Muscle of back (tissue), 11 donors: ENCODE data around the gene MSI2. TPM values are rescaled to one million over a fixed set of nuclear protein-coding genes. Genes with fewer than 3 reads are reported as not detected.
A peak's percentile ranks its signal among the peaks of the same experiment; 100 is the strongest.

Experiments used
- DNase-seq, 3 donors: peaks; one replicate each; pipeline versions ENCODE4 v3.0.0 to v3.0.0-alpha.2; 2013
- polyA plus RNA-seq, 10 donors: library from polyadenylated mRNA; unstranded; fragments of 120-200 nt; gene quantifications; one replicate each; pipeline ENCODE4 v1.2.1, GENCODE V29; 2013; ENCODE audit not compliant: insufficient read length in 10 of 10

The MSI2 gene
- polyA plus RNA-seq, 10 donors = 22.9 to 37.2 (median 27.4) TPM

GRCh38 chr17:57595426-57595825 is 339.1 kb downstream of the MSI2 start:
- no peak for DNase-seq

DNA sequence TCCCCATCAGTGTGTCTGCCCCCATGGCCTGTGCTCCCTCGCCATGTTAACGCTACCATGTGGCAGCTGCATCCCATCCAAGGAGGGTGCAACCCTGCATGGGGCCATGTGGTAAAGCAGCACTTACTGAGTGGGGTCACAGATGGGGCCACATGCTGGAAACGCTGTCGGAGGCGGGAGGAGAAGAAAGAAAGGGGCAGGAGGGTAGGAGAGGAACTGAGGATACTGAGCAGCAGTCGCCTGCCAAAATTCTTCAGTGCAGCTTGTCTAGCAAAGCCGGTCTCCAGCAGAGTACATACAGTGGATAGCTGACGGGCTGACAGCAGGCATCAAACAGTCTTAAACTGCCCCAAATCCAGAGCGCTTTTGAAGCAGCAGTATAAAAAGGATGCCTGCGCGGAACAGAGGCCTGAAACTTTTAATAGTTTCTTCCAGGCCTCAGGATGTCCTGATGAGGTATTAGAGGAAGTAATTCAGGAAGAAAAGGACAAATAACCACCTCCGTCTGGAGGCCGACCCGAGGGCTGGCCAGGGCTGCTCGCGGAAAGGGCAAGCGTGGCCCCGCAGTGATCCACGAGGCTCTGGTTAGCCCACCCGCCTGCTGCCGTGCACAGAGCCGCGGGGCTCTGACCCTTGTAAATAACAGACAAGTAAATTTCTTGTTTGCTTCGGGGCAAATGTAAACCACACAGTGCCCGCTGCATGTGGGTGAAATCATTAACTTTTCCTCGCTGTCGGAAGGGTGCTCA is 339.8 kb downstream of the MSI2 start:
- no peak for DNase-seq

GRCh38 chr17:57597101-57597500 is 340.8 kb downstream of the MSI2 start:
- no peak for DNase-seq

- DNase-seq = peak; percentile 49 to 83 (median 65)
Measured at GRCh38 chr17:57597531-57598453, 341.5 kb downstream of the MSI2 start.

DNA sequence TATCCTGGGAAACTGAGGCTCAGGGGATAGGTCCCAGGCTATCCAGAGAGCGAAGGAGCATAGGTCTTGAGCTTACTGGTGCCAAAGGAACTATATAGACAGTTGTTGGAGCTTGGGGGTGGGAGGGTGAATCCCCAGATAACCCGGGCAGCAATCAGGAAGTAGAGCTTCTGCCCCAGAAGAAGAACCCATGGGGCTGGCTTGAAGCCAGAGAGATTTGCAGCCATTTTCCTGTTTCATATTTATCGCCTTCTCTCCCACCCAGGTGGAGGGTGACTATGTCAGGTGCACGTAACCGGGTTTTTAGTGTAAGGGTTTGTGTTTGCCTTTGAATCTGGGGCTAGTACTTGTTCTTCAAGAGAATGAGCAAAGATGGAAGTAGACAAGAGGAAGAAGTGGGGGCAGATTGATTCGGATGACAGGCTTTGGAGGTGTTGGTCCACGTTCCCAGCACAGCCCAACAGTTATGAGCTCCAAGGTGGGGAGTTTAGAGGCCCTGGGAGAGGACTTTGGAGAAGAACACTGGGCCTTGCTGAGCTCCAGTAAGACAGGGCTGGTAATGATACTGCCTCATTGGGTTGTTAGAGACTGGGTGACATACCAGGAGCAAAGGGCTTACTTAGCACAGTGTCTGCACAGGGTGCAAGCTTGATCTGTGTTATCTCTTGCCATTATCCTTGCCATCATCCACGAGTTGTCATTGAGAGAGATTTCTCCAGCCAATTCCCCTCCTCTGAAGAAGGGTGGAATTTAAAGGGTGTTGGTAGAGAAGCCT is 343.1 kb downstream of the MSI2 start:
- DNase-seq = no peak

DNA sequence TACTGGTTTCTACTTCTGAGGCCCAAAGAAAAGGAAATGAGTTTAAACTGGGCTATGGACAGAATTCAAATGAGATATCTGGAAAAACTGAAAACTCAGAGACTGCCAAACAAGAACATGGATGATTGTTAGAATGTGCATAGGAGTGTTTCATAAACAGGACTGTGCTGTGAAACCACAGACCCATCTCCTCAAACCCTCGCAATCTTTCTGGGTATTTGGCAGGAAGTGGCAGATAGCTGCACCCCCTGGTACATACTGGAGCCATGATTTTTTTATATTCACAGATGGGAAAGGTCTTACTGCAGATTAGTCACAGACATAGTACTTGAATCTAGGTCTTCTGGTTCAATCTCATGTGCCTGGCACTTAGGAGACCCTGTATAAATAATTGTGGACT is 343.8 kb downstream of the MSI2 start:
- no peak for DNase-seq

DNA sequence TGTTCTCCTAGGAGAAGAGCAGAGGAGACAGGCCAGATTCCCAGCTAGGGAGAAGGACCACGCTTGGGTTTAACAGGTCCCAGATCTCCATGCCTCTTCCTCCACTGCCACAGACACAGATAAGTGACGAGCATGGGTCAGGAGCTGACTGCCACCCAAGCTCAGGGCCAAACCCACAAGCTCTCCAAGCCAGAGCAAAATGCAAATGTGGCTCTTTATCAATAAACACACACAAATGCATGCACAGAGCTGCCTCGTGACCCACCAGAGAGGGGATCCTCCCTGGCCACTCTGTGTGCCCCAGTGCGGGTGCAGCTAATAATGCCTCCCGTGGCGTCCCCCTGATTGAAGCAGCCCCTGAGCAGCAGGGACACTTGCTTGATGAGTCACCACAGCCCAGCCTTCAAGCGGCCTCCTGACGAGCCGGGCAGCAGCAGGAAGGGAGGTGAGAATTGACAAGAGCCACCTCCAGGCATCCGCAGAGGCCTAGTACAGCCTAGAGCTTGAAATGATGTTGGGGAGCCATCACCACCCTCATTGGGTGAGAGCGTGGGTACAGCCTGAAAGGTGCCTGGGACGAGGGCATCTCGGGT is 344.9 kb downstream of the MSI2 start:
- DNase-seq = no peak

DNA sequence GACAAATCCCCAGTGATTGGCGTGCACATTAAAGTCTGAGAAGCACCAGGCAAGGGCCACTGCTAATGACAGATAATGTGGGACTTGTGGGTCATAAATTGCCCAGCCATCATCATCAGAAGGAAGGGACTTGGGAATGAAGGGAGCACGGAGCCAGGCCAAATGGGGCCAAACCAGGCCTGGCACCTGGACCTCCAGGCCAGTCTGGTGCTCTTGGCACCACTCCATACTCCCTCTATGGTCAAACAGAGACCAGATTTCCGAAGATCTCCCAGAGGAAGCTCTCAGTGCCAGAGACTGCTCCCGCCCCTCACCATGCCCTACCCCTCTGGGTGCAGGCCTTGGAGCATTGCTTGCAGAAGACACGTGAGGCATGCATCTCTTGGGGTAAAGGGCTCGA is 346.6 kb downstream of the MSI2 start:
- no peak for DNase-seq

- DNase-seq = no peak
Measured at GRCh38 chr17:57603546-57603945, 347.2 kb downstream of the MSI2 start.

DNA sequence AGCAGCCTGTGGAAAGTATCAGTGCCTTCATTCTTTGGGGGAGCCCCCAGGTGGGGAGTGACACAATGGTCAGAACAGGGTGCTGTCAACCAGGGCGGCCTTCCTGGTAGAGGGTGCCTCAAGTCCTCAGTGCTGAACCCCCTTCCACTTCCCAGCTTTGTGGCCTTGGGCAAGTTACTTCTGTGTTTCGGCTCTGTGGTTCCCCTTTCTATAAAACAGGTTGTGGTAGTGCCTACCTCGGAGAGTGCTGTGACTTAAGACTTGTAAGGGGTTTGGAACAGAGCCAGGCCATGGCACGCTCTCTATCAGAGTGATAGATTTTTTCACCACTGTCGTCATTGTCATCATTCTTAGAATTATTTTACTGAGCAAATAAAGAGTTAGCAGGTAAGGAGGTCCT is 347.7 kb downstream of the MSI2 start:
- DNase-seq = no peak

- peak in 2 of 3 donors; percentile 49 to 67 for DNase-seq
Measured at GRCh38 chr17:57604771-57605674, 348.7 kb downstream of the MSI2 start.

DNA sequence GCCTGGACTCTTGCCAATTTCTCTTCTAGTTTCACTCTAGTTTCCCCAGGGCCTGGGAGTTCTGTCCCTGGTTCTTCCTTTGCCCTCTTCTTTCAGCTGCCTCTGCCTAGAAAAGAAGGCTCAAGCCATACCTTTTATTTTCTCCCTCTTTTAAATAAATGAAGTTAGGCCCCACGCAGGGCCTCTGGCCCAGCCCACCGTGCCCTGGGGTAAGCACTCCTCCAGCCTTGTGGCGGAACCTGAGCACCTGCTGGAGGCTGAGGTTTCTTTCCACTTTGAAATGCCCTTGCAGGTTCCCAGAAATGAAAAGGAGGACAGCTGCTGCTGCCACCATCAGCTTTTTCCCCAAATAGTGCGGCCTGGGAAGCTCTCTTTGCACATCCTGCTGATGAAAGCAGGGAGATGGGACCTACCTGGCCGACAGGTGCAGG is 349.4 kb downstream of the MSI2 start:
- peak in 2 of 3 donors; percentile 23 to 46 for DNase-seq

GRCh38 chr17:57606111-57606875 is 350.0 kb downstream of the MSI2 start:
- no peak for DNase-seq

DNA sequence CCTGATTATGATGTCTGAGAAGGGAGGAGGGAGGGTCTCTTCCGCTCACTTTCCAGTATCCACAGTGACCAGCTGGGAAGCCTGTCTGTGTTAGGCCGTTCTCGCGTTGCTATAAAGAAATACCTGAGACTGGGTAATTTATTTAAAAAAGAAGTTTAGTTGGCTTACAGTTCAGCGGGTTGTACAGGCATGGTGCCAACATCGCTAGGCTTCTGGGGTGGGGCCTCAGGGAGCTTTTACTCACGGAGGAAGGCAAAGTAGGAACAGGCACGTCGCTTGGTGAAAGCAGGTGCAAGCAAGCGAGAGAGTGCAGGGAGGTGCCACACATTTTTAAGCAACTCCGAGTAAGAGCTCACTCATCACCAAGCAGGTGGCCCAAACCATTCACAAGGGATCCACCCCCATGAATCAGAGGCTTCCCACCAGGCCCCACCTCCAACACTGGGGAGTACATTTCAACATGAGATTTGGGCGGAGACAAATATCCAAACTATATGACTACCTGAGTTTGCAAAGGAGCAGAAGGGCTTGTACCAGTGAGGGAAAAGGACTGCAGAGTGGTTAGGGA is 351.3 kb downstream of the MSI2 start:
- peak in 1 of 3 donors; percentile 23 for DNase-seq

- no peak for DNase-seq
Measured at GRCh38 chr17:57608369-57609124, 352.2 kb downstream of the MSI2 start.

- DNase-seq = no peak
Measured at GRCh38 chr17:57609125-57609877, 353.0 kb downstream of the MSI2 start.

DNA sequence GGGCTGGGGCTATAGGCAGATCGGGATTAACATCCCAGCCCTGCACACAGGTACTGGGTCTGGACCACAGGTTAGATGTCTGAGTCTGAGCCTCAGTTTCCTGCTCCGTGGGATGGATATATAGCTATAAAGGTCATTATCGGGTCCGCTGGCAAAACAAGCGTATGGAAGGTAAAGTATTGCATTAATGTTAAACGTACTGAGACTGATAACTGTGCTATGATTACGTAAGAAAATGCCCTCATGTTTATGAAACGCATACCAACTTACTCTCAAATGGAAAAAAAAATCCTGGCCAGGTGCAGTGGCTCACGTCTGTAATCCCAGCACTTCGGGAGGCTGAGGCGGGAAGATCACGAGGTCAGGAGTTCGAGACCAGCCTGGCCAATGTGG is 353.6 kb downstream of the MSI2 start:
- no peak for DNase-seq
